WTC11 (cell line): ENCODE data around the gene ITFG1. TPM values are rescaled to one million over a fixed set of nuclear protein-coding genes. Genes with fewer than 3 reads are reported as not detected.

ENCODE experiments used
- ATAC-seq: fragments of 200-7000 bp; cut with Tn5 transposase; 2 replicates; pipeline ENCODE4 v1.10.0; 2021; ENCODE audit warnings: mild to moderate bottlenecking, moderate library complexity
- CTCF ChIA-PET: fragments of 300-600 bp; sonication (Branson Sonifier 250); formaldehyde crosslinking; loops from one replicate; lab custom pipeline; 2021; ENCODE audit warnings: antibody characterized with exemption; lab: Charles Lee
- POLR2A ChIA-PET: fragments of 350-600 bp; sonication (Branson Sonifier 250); formaldehyde crosslinking; loops from one replicate; lab custom pipeline; 2021; ENCODE audit warnings: antibody characterized with exemption; lab: Charles Lee
- DNase-seq: peaks from one replicate; pipeline ENCODE4 v3.0.0; 2021; ENCODE audit warnings: low spot score
- H3K27ac Mint-ChIP-seq: 2 replicates; pipeline ENCODE4 v1.8.0; 2021; ENCODE audit warnings: mixed read lengths
- H3K27me3 Mint-ChIP-seq: 2 replicates; pipeline ENCODE4 v1.8.0; 2021; ENCODE audit warnings: low read depth, mild to moderate bottlenecking, moderate library complexity, mixed read lengths
- H3K36me3 Mint-ChIP-seq: 2 replicates; pipeline ENCODE4 v1.8.0; 2021; ENCODE audit warnings: mixed read lengths
- H3K4me1 Mint-ChIP-seq: 2 replicates; pipeline ENCODE4 v1.8.0; 2022; ENCODE audit warnings: mixed read lengths
- H3K4me3 Mint-ChIP-seq: 2 replicates; pipeline ENCODE4 v1.8.0; 2021; ENCODE audit warnings: mild to moderate bottlenecking, moderate library complexity, mixed read lengths
- H3K9me3 Mint-ChIP-seq: 2 replicates; pipeline ENCODE4 v1.8.0; 2021; ENCODE audit warnings: mixed read lengths
- ESRRA ChIP-seq: sonication (generic); formaldehyde crosslinking; IDR thresholded peaks from 2 replicates; pipeline ENCODE4 v1.8.1; 2022; ENCODE audit warnings: mild to moderate bottlenecking, missing genetic modification reagents, borderline replicate concordance
- MXD4 ChIP-seq: fragments of 250-450 bp; sonication (Bioruptor Pico); IDR thresholded peaks from 2 replicates; pipeline ENCODE4 v1.8.0; 2021; ENCODE audit warnings: mild to moderate bottlenecking, moderate library complexity, borderline replicate concordance
- NR1H2 ChIP-seq: sonication (generic); formaldehyde crosslinking; IDR thresholded peaks from 2 replicates; pipeline ENCODE4 v1.9.0; 2021; ENCODE audit warnings: mild to moderate bottlenecking, moderate library complexity, missing genetic modification reagents
- OVOL2 ChIP-seq: fragments of 250-450 bp; sonication (Bioruptor Pico); IDR thresholded peaks from 2 replicates; pipeline ENCODE4 v1.9.0; 2021; ENCODE audit warnings: mild to moderate bottlenecking, borderline replicate concordance
- SP1 ChIP-seq: sonication (generic); formaldehyde crosslinking; conservative IDR thresholded peaks from 2 replicates; pipeline ENCODE4 v1.8.1; 2022; ENCODE audit warnings: missing genetic modification reagents
- TEAD1 ChIP-seq: sonication (generic); formaldehyde crosslinking; IDR thresholded peaks from 2 replicates; pipeline ENCODE4 v1.8.0; 2022; ENCODE audit warnings: mild to moderate bottlenecking, missing genetic modification reagents
- TP53 ChIP-seq: sonication (generic); formaldehyde crosslinking; IDR thresholded peaks from 2 replicates; pipeline ENCODE4 v1.8.1; 2023; ENCODE audit warnings: mild to moderate bottlenecking, missing genetic modification reagents
- ZBTB21 ChIP-seq: sonication (generic); formaldehyde crosslinking; IDR thresholded peaks from 2 replicates; pipeline ENCODE4 v1.8.1; 2023; ENCODE audit warnings: mild to moderate bottlenecking, missing genetic modification reagents, borderline replicate concordance
- ZNF317 ChIP-seq: sonication (generic); formaldehyde crosslinking; IDR thresholded peaks from 2 replicates; pipeline ENCODE4 v1.8.1; 2023; ENCODE audit warnings: low read depth, mild to moderate bottlenecking, moderate library complexity, missing genetic modification reagents, borderline replicate concordance
- ZNF423 ChIP-seq: fragments of 250-450 bp; sonication (Bioruptor Pico); IDR thresholded peaks from 2 replicates; pipeline ENCODE4 v2.1.2; 2022; ENCODE audit warnings: mild to moderate bottlenecking, moderate library complexity
- total RNA-seq: library from RNA; stranded (reverse); gene quantifications from 3 replicates; pipeline ENCODE4 v1.2.3, GENCODE V29; 2021
- TF ChIP-seq, protein P1 (sequence below): sonication (generic); formaldehyde crosslinking; IDR thresholded peaks from 2 replicates; pipeline ENCODE4 v1.8.0; 2022; ENCODE audit warnings: mild to moderate bottlenecking, missing genetic modification reagents
- TF ChIP-seq, protein P2 (sequence below): sonication (generic); formaldehyde crosslinking; conservative IDR thresholded peaks from 2 replicates; pipeline ENCODE4 v1.8.1; 2023; ENCODE audit warnings: mild to moderate bottlenecking, low read depth, missing genetic modification reagents, moderate library complexity
- TF ChIP-seq, protein P3 (sequence below): sonication (generic); formaldehyde crosslinking; IDR thresholded peaks from 2 replicates; pipeline ENCODE4 v1.8.1; 2023; ENCODE audit warnings: mild to moderate bottlenecking, missing genetic modification reagents, moderate library complexity
- TF ChIP-seq, protein P4 (sequence below): sonication (generic); formaldehyde crosslinking; IDR thresholded peaks from 2 replicates; pipeline ENCODE4 v1.8.0; 2023; ENCODE audit warnings: missing genetic modification reagents, mild to moderate bottlenecking, borderline replicate concordance
- TF ChIP-seq, protein P5 (sequence below): sonication (generic); formaldehyde crosslinking; IDR thresholded peaks from 2 replicates; pipeline ENCODE4 v1.8.0; 2022; ENCODE audit warnings: mild to moderate bottlenecking, missing genetic modification reagents
- TF ChIP-seq, protein P6 (sequence below): fragments of 200-600 bp; IDR thresholded peaks from 2 replicates; pipeline ENCODE4 v1.8.0; 2022; ENCODE audit warnings: antibody characterized with exemption
- TF ChIP-seq, protein P7 (sequence below): fragments of 250-450 bp; sonication (Bioruptor Pico); IDR thresholded peaks from 2 replicates; pipeline ENCODE4 v1.9.0; 2021; ENCODE audit warnings: mild to moderate bottlenecking
- TF ChIP-seq, protein P8 (sequence below): sonication (generic); formaldehyde crosslinking; IDR thresholded peaks from 2 replicates; pipeline ENCODE4 v1.8.0; 2022; ENCODE audit warnings: mild to moderate bottlenecking, missing genetic modification reagents

ITFG1 gene
- total RNA-seq, 1 experiment from 2014 or later, result 21.1 TPM

DNA sequence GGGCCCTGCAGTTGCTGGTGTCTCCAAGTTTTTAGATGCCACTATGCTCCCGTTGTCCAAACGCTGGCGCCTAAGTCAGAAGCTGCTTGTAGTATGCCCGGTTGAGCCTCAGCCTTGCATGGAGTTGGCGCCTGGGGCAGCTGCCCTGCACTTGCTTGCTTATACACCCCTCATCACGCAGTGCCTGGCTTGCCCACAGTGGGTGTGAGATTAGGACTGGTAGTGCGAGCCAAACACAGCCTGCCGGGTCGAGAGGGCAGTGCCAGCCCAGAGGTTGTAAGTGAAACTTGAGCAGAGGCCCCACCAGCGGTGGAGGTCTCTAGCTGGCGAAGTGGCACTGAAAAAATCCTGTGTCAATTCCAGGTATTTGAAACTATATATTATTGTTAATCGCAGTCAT is 90.3 kb downstream of the ITFG1 start (continued):
- TF ChIP-seq ESRRA (CRISPR knock-in tag) (no peak), TP53 (CRISPR knock-in tag) (no peak), OVOL2 (CRISPR knock-in tag) (no peak), SP1 (CRISPR knock-in tag) (no peak), ZNF423 (CRISPR knock-in tag) (no peak), ZBTB21 (no peak)
- TF ChIP-seq, protein P1, sequence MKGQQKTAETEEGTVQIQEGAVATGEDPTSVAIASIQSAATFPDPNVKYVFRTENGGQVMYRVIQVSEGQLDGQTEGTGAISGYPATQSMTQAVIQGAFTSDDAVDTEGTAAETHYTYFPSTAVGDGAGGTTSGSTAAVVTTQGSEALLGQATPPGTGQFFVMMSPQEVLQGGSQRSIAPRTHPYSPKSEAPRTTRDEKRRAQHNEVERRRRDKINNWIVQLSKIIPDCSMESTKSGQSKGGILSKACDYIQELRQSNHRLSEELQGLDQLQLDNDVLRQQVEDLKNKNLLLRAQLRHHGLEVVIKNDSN, result no peak
- TF ChIP-seq, protein P2, sequence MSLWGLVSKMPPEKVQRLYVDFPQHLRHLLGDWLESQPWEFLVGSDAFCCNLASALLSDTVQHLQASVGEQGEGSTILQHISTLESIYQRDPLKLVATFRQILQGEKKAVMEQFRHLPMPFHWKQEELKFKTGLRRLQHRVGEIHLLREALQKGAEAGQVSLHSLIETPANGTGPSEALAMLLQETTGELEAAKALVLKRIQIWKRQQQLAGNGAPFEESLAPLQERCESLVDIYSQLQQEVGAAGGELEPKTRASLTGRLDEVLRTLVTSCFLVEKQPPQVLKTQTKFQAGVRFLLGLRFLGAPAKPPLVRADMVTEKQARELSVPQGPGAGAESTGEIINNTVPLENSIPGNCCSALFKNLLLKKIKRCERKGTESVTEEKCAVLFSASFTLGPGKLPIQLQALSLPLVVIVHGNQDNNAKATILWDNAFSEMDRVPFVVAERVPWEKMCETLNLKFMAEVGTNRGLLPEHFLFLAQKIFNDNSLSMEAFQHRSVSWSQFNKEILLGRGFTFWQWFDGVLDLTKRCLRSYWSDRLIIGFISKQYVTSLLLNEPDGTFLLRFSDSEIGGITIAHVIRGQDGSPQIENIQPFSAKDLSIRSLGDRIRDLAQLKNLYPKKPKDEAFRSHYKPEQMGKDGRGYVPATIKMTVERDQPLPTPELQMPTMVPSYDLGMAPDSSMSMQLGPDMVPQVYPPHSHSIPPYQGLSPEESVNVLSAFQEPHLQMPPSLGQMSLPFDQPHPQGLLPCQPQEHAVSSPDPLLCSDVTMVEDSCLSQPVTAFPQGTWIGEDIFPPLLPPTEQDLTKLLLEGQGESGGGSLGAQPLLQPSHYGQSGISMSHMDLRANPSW (CRISPR knock-in tag), result no peak
- TF ChIP-seq, protein P3, sequence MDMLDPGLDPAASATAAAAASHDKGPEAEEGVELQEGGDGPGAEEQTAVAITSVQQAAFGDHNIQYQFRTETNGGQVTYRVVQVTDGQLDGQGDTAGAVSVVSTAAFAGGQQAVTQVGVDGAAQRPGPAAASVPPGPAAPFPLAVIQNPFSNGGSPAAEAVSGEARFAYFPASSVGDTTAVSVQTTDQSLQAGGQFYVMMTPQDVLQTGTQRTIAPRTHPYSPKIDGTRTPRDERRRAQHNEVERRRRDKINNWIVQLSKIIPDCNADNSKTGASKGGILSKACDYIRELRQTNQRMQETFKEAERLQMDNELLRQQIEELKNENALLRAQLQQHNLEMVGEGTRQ (CRISPR knock-in tag), result no peak

DNA sequence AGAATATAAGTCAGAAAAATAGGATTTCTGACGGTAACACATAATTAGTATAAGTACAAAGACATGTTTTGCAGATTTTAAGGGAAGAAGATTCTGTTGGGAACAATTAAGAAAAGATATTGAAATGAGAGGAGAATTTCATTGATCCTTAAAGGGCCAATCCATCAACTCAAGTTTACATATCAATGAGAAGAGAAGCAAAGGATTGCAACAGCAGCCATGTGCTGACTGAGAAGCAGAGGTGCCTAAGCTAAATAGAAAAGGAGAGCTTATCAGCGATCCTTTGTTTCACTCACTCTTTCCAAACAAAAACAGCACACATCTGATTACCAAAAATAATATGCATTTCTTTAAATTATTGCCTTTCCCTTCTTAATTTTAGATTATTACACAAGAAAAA is 94.6 kb downstream of the ITFG1 start:
- Mint-ChIP-seq H3K9me3 (no peaks in the 10 kb centered on the region), H3K4me1 (peaks cover 45% of the 10 kb centered on the region), H3K27me3 (peaks cover 13% of the 10 kb centered on the region), H3K36me3 (no peaks in the 10 kb centered on the region), H3K4me3 (peak overlapping the region; percentile 29), H3K27ac (no peak overlapping the region)
- ATAC-seq (peak; percentile 74), DNase-seq (no peak)
- no peak for TF ChIP-seq ZNF317
- TF ChIP-seq, protein P4, sequence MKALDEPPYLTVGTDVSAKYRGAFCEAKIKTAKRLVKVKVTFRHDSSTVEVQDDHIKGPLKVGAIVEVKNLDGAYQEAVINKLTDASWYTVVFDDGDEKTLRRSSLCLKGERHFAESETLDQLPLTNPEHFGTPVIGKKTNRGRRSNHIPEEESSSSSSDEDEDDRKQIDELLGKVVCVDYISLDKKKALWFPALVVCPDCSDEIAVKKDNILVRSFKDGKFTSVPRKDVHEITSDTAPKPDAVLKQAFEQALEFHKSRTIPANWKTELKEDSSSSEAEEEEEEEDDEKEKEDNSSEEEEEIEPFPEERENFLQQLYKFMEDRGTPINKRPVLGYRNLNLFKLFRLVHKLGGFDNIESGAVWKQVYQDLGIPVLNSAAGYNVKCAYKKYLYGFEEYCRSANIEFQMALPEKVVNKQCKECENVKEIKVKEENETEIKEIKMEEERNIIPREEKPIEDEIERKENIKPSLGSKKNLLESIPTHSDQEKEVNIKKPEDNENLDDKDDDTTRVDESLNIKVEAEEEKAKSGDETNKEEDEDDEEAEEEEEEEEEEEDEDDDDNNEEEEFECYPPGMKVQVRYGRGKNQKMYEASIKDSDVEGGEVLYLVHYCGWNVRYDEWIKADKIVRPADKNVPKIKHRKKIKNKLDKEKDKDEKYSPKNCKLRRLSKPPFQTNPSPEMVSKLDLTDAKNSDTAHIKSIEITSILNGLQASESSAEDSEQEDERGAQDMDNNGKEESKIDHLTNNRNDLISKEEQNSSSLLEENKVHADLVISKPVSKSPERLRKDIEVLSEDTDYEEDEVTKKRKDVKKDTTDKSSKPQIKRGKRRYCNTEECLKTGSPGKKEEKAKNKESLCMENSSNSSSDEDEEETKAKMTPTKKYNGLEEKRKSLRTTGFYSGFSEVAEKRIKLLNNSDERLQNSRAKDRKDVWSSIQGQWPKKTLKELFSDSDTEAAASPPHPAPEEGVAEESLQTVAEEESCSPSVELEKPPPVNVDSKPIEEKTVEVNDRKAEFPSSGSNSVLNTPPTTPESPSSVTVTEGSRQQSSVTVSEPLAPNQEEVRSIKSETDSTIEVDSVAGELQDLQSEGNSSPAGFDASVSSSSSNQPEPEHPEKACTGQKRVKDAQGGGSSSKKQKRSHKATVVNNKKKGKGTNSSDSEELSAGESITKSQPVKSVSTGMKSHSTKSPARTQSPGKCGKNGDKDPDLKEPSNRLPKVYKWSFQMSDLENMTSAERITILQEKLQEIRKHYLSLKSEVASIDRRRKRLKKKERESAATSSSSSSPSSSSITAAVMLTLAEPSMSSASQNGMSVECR (CRISPR knock-in tag), result no peak
- TF ChIP-seq, protein P5, sequence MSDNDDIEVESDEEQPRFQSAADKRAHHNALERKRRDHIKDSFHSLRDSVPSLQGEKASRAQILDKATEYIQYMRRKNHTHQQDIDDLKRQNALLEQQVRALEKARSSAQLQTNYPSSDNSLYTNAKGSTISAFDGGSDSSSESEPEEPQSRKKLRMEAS (CRISPR knock-in tag), result peak; percentile 38; the same call in 1 of the 2 replicates
- CTCF ChIA-PET, result interaction anchor here (0.9 to 2.0 kb wide), 3 partner anchors 59 to 799 kb away, joined by 4 read pairs; no protein-coding TSS in a partner anchor
- POLR2A ChIA-PET, result interaction anchor here (0.6 kb wide), 1 partner anchor 689 kb away, joined by 3 read pairs; no protein-coding TSS in a partner anchor

DNA sequence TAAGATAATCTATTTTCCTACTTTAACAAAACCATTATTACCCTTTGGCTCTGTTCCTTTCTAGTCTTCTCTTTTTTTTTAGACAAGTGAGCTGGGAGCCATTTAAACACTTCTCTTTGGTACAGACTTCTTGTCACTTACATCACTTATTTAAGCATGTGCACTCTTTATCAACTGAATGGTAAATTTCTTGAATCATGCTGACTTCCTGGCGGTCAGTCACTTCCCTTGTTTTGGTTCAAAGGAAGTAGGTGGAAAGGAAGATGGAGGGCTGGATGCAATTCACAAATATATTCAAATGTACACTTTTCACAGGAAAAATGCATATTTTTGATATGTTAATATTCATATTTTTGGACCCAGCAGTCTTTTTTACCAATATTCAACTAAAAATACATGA is 97.1 kb downstream of the ITFG1 start:
- peaks cover 41% of the 10 kb centered on the region for H3K4me1 Mint-ChIP-seq
- H3K27ac Mint-ChIP-seq, result peak overlapping the region; percentile 8; the same call in 1 of the 2 replicates
- no peaks in the 10 kb centered on the region for H3K9me3 Mint-ChIP-seq
- H3K4me3 Mint-ChIP-seq, result no peak overlapping the region
- TF ChIP-seq MXD4 (CRISPR knock-in tag) (no peak), TEAD1 (CRISPR knock-in tag) (no peak), NR1H2 (CRISPR knock-in tag) (no peak), ZNF317 (no peak)
- TF ChIP-seq, protein P6, sequence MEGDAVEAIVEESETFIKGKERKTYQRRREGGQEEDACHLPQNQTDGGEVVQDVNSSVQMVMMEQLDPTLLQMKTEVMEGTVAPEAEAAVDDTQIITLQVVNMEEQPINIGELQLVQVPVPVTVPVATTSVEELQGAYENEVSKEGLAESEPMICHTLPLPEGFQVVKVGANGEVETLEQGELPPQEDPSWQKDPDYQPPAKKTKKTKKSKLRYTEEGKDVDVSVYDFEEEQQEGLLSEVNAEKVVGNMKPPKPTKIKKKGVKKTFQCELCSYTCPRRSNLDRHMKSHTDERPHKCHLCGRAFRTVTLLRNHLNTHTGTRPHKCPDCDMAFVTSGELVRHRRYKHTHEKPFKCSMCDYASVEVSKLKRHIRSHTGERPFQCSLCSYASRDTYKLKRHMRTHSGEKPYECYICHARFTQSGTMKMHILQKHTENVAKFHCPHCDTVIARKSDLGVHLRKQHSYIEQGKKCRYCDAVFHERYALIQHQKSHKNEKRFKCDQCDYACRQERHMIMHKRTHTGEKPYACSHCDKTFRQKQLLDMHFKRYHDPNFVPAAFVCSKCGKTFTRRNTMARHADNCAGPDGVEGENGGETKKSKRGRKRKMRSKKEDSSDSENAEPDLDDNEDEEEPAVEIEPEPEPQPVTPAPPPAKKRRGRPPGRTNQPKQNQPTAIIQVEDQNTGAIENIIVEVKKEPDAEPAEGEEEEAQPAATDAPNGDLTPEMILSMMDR, result no peak
- TF ChIP-seq, protein P7, sequence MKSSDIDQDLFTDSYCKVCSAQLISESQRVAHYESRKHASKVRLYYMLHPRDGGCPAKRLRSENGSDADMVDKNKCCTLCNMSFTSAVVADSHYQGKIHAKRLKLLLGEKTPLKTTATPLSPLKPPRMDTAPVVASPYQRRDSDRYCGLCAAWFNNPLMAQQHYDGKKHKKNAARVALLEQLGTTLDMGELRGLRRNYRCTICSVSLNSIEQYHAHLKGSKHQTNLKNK (CRISPR knock-in tag), result no peak
- TF ChIP-seq, protein P8, sequence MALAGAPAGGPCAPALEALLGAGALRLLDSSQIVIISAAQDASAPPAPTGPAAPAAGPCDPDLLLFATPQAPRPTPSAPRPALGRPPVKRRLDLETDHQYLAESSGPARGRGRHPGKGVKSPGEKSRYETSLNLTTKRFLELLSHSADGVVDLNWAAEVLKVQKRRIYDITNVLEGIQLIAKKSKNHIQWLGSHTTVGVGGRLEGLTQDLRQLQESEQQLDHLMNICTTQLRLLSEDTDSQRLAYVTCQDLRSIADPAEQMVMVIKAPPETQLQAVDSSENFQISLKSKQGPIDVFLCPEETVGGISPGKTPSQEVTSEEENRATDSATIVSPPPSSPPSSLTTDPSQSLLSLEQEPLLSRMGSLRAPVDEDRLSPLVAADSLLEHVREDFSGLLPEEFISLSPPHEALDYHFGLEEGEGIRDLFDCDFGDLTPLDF, result no peak
- TF ChIP-seq, all 79 proteins: peak for 0
- POLR2A ChIA-PET, result no interaction called here
- DNase-seq, result no peak
- CTCF ChIA-PET, result no interaction called here
- H3K36me3 Mint-ChIP-seq, result no peaks in the 10 kb centered on the region
- ATAC-seq, result no peak
- peaks cover 13% of the 10 kb centered on the region for H3K27me3 Mint-ChIP-seq
